ENCODE data around the gene DCUN1D1.
"Not testable (repeated sequence)": the region's sequence is repeated elsewhere in the genome, so short reads cannot be mapped to it uniquely, and the experiment has no call there.

The DCUN1D1 gene

DNA sequence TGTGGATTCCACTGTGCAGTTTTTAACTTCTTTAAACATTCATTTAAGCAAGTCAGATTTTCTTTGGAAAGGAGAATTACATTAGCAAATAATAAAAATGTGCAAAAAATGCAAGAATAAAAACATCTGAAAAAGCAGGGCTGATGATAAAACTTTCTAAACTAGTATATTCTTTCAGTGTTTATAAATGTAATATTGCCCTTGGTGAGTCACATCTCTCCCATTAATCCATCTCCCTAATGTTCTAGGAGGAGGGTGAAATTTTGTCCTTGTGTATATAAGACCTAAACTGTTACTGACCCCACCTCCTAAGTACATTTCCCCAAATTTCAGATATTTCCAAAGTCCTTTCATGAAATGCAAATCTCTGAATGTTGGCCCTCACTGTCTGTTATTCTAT lies 28.5 kb upstream of the DCUN1D1 start:
- Histone ChIP-seq H3K36me3 (ENCODE audit: insufficient read depth) (no peaks in the 10 kb centered on the region), H4K20me1 (ENCODE audit: insufficient read depth) (no peaks in the 10 kb centered on the region), H3K27me3 (ENCODE audit: insufficient read depth, low read depth) (no peaks in the 10 kb centered on the region), H3K4me2 (no peak overlapping the region), H3K27ac (no peak overlapping the region), H2AFZ (ENCODE audit: low read depth) (no peak overlapping the region), H3K4me3 (IDR thresholded peaks at IDR 0.05; ENCODE audit: insufficient read depth, low read depth, low read length) (no peak overlapping the region), H3K79me2 (ENCODE audit: insufficient read depth, low read depth) (no peaks in the 10 kb centered on the region), H3K9ac (no peak overlapping the region), H3K4me1 (ENCODE audit: low read depth, poor library complexity, severe bottlenecking) (no peaks in the 10 kb centered on the region)
- TF ChIP-seq, protein P1, sequence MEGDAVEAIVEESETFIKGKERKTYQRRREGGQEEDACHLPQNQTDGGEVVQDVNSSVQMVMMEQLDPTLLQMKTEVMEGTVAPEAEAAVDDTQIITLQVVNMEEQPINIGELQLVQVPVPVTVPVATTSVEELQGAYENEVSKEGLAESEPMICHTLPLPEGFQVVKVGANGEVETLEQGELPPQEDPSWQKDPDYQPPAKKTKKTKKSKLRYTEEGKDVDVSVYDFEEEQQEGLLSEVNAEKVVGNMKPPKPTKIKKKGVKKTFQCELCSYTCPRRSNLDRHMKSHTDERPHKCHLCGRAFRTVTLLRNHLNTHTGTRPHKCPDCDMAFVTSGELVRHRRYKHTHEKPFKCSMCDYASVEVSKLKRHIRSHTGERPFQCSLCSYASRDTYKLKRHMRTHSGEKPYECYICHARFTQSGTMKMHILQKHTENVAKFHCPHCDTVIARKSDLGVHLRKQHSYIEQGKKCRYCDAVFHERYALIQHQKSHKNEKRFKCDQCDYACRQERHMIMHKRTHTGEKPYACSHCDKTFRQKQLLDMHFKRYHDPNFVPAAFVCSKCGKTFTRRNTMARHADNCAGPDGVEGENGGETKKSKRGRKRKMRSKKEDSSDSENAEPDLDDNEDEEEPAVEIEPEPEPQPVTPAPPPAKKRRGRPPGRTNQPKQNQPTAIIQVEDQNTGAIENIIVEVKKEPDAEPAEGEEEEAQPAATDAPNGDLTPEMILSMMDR (conservative IDR thresholded peaks at IDR 0.05; ENCODE audit: low read depth, low read length), result no peak

DNA sequence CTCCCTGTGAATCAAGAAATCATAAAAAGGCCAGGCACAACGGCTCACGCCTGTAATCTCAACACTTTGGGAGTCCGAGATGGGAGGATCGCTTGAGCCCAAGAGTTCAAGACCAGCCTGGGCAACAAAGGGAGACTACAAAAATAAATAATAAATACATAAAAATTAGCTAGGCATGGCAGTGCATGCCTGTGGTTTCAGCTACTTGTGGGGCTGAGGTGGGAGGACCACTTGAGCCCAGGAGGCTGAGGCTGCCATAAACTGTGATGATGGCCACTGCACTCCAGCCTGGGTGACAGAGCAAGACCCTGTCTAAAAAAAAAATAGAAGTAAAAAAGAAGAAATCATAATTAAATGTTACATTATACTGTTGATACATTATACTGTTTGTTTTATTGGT lies 28.0 kb upstream of the DCUN1D1 start:
- Histone ChIP-seq H3K4me1 (ENCODE audit: low read depth, poor library complexity, severe bottlenecking) (no peaks in the 10 kb centered on the region), H2AFZ (ENCODE audit: low read depth) (no peak overlapping the region)
- TF ChIP-seq, protein P1 (conservative IDR thresholded peaks at IDR 0.05; ENCODE audit: low read depth, low read length), result no peak

DNA sequence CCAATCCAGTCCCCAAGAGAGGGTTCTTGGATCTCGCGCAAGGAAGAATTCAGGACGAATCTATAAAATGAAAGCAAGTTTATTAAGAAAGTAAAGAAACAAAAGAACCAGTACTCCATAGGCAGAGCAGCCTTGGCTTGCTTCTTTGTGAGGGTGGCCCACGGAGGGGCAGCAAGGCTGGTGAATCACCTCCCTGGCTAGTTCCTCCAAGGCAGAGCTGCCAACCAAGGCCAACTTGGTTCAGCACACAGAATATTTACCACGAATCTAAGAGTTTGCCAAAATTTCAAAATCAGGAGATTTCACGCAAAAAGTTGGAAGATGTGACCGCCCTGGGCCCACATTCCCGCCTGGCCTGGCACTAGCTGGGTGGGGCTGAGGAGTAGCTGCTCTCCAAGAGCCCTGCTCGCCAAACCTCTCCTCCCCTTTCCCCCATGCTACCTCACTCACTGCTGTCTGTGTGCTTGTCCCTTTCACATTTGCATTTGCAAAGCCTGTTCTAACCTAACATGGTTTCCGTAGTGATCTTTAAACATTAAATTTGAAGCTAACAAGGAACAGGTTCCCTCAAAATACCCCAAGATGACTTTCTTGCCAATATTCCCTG lies 26.2 kb upstream of the DCUN1D1 start:
- Histone ChIP-seq H3K36me3 (ENCODE audit: insufficient read depth) (no peaks in the 10 kb centered on the region), H3K79me2 (ENCODE audit: insufficient read depth, low read depth) (no peaks in the 10 kb centered on the region), H4K20me1 (ENCODE audit: insufficient read depth) (no peaks in the 10 kb centered on the region), H3K4me1 (ENCODE audit: low read depth, poor library complexity, severe bottlenecking) (no peaks in the 10 kb centered on the region), H3K27ac (no peak overlapping the region), H3K4me2 (no peak overlapping the region), H2AFZ (ENCODE audit: low read depth) (no peak overlapping the region), H3K9ac (no peak overlapping the region), H3K27me3 (ENCODE audit: insufficient read depth, low read depth) (no peaks in the 10 kb centered on the region), H3K4me3 (IDR thresholded peaks at IDR 0.05; ENCODE audit: insufficient read depth, low read depth, low read length) (no peak overlapping the region)
- TF ChIP-seq, protein P1 (conservative IDR thresholded peaks at IDR 0.05; ENCODE audit: low read depth, low read length), result no peak

More for the DNA sequence above, 28.0 kb upstream of the DCUN1D1 start:
- H3K79me2 ChIP-seq (ENCODE audit: insufficient read depth, low read depth), result no peaks in the 10 kb centered on the region
- H3K36me3 ChIP-seq (ENCODE audit: insufficient read depth), result no peaks in the 10 kb centered on the region
- H4K20me1 ChIP-seq (ENCODE audit: insufficient read depth), result no peaks in the 10 kb centered on the region
- H3K27me3 ChIP-seq (ENCODE audit: insufficient read depth, low read depth), result no peaks in the 10 kb centered on the region
- no peak overlapping the region for H3K4me3 ChIP-seq (IDR thresholded peaks at IDR 0.05; ENCODE audit: insufficient read depth, low read depth, low read length)
- no peak overlapping the region for H3K9ac ChIP-seq
- no peak overlapping the region for H3K27ac ChIP-seq
- no peak overlapping the region for H3K4me2 ChIP-seq

DNA sequence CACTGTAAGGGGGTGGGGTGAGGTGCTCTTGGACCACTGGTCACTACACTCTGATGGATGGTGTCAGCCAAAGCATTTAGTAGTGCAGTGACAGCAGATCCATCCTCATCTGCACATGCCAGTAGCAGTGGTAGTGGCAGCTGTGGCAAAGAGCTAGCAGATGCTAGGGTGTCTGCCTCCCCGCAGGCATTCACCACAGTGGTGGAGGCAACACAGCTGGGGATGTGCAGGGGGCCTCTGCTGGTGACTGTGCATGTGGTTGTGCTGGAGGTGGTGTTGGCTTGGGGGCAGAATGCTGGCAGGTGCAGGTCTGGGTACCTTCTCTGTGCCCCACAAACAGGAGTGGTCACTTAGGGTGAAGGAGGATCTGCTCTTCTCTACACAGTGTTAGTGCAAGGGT lies 19.4 kb upstream of the DCUN1D1 start:
- TF ChIP-seq, protein P1 (conservative IDR thresholded peaks at IDR 0.05; ENCODE audit: low read depth, low read length), result no peak
- Histone ChIP-seq H3K27me3 (ENCODE audit: insufficient read depth, low read depth) (no peaks in the 10 kb centered on the region), H3K4me1 (ENCODE audit: low read depth, poor library complexity, severe bottlenecking) (no peaks in the 10 kb centered on the region), H3K79me2 (ENCODE audit: insufficient read depth, low read depth) (no peaks in the 10 kb centered on the region), H3K27ac (no peak overlapping the region), H4K20me1 (ENCODE audit: insufficient read depth) (no peaks in the 10 kb centered on the region), H3K4me3 (IDR thresholded peaks at IDR 0.05; ENCODE audit: insufficient read depth, low read depth, low read length) (no peak overlapping the region), H3K36me3 (ENCODE audit: insufficient read depth) (no peaks in the 10 kb centered on the region), H2AFZ (ENCODE audit: low read depth) (no peak overlapping the region), H3K9ac (no peak overlapping the region), H3K4me2 (no peak overlapping the region)

GRCh38 chr3:182993486-182994201 lies 13.3 kb upstream of the DCUN1D1 start:
- not testable (repeated sequence) for H3K4me3 ChIP-seq (IDR thresholded peaks at IDR 0.05; ENCODE audit: insufficient read depth, low read depth, low read length); H3K36me3 ChIP-seq (ENCODE audit: insufficient read depth); H3K9ac ChIP-seq; H2AFZ ChIP-seq (ENCODE audit: low read depth); H3K79me2 ChIP-seq (ENCODE audit: insufficient read depth, low read depth); H3K27ac ChIP-seq; H3K27me3 ChIP-seq (ENCODE audit: insufficient read depth, low read depth); H3K4me1 ChIP-seq (ENCODE audit: low read depth, poor library complexity, severe bottlenecking); H3K4me2 ChIP-seq; H4K20me1 ChIP-seq (ENCODE audit: insufficient read depth)

Measured in KMS-11 (cell line).